Vagina (tissue), 2 donors: ENCODE data around the gene FRG2.
"Not testable (repeated sequence)": the region's sequence is repeated elsewhere in the genome, so short reads cannot be mapped to it uniquely, and the experiment has no call there.

Experiments used
- POLR2A ChIP-seq, 2 donors: fragments of 450-650 bp; IDR thresholded peaks; one replicate each; pipeline ENCODE4 v1.6.1; 2017; ENCODE audit warnings: antibody characterized with exemption in 2 of 2, mild to moderate bottlenecking in 2 of 2, moderate library complexity in 2 of 2
- POLR2AphosphoS5 ChIP-seq, 2 donors: sonication (generic); formaldehyde crosslinking; IDR thresholded peaks; one replicate each; pipeline ENCODE4 v1.9.0; 2017; ENCODE audit warnings: antibody characterized with exemption in 2 of 2, mild to moderate bottlenecking in 2 of 2, low read depth in 1 of 2; ENCODE audit not compliant: insufficient read depth in 1 of 2
- TF ChIP-seq, protein P1 (sequence below), 3 experiments: fragments of 450-650 bp in 2 of 3; fragments of 200-600 bp in 1 of 3; sonication (generic) in 1 of 3; IDR thresholded peaks; one replicate each; pipeline ENCODE4 v1.5.1; 2017 to 2019; ENCODE audit warnings: antibody characterized with exemption in 3 of 3, mild to moderate bottlenecking in 2 of 3, moderate library complexity in 2 of 3

DNA sequence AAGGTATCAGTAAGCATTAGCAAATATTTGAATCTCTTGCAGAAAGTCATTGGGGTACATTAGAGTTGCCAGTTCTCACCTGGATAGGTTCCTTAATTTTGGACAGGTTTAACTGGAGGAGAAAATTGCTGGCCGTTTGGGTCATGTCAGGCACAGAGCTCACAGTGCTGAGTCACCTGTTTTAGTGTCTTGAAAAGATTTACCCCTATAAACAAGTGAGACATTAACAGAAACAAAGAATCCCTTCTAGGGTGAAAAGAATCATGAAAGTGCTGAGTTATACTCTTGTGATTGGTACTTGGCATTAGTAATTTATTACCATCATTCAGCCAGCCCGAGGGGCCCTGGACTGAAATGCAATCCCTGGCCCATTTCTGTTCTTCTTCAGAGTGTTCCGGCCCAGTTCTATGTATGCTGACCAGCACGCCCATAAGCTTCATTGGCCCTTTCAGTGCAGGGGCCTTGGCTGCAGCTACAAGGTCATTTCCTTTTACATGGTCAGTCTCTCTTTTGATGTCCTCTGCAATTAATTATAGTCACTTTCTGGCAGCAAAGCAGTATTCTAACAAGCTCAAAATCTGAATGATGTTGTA lies 41.3 kb downstream of the FRG2 start:
- TF ChIP-seq, protein P1, sequence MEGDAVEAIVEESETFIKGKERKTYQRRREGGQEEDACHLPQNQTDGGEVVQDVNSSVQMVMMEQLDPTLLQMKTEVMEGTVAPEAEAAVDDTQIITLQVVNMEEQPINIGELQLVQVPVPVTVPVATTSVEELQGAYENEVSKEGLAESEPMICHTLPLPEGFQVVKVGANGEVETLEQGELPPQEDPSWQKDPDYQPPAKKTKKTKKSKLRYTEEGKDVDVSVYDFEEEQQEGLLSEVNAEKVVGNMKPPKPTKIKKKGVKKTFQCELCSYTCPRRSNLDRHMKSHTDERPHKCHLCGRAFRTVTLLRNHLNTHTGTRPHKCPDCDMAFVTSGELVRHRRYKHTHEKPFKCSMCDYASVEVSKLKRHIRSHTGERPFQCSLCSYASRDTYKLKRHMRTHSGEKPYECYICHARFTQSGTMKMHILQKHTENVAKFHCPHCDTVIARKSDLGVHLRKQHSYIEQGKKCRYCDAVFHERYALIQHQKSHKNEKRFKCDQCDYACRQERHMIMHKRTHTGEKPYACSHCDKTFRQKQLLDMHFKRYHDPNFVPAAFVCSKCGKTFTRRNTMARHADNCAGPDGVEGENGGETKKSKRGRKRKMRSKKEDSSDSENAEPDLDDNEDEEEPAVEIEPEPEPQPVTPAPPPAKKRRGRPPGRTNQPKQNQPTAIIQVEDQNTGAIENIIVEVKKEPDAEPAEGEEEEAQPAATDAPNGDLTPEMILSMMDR (IDR thresholded peaks at IDR 0.05), result not testable (repeated sequence)
- TF ChIP-seq POLR2AphosphoS5 (IDR thresholded peaks at IDR 0.05; ENCODE audit: insufficient read depth in 1 of 2, low read depth in 1 of 2); POLR2A (IDR thresholded peaks at IDR 0.05): not testable (repeated sequence)
